Smooth muscle cell (in vitro differentiated cells): ENCODE data around the gene KIAA0232. TPM values are rescaled to one million over a fixed set of nuclear protein-coding genes. Genes with fewer than 3 reads are reported as not detected.

Experiments used
- DNase-seq: peaks from one replicate; lab custom pipeline; 2025; ENCODE audit not compliant: unreplicated experiment; lab: John Stamatoyannopoulos, UW
- H2AFZ ChIP-seq: fragments of 200-600 bp; sonication (generic); 2 replicates; pipeline ENCODE4 v1.6.0; 2016; ENCODE audit warnings: antibody characterized with exemption, low read depth, mild to moderate bottlenecking
- H3F3A ChIP-seq: fragments of 200-600 bp; sonication (generic); 2 replicates; pipeline ENCODE4 v1.6.0; 2017; ENCODE audit warnings: antibody characterized with exemption, low read depth
- H3K27ac ChIP-seq: fragments of 200-600 bp; sonication (generic); 2 replicates; pipeline ENCODE4 v1.5.1; 2016; ENCODE audit warnings: low read depth, mild to moderate bottlenecking
- H3K27me3 ChIP-seq: fragments of 200-600 bp; sonication (generic); 2 replicates; pipeline ENCODE4 v1.6.1; 2016; ENCODE audit warnings: low read depth, mild to moderate bottlenecking
- H3K36me3 ChIP-seq: fragments of 200-600 bp; sonication (generic); 2 replicates; pipeline ENCODE4 v1.5.1; 2016; ENCODE audit warnings: low read depth
- H3K4me1 ChIP-seq: fragments of 200-600 bp; sonication (generic); 2 replicates; pipeline ENCODE4 v1.5.1; 2016; ENCODE audit warnings: low read depth
- H3K4me2 ChIP-seq: fragments of 200-600 bp; sonication (generic); 2 replicates; pipeline ENCODE4 v1.6.0; 2016; ENCODE audit warnings: mild to moderate bottlenecking
- H3K4me3 ChIP-seq: fragments of 200-600 bp; sonication (generic); 2 replicates; pipeline ENCODE4 v1.5.1; 2016; ENCODE audit warnings: mild to moderate bottlenecking
- H3K79me2 ChIP-seq: fragments of 200-600 bp; sonication (generic); 2 replicates; pipeline ENCODE4 v1.6.0; 2016; ENCODE audit warnings: low read depth, mild to moderate bottlenecking
- H3K9ac ChIP-seq: fragments of 200-600 bp; sonication (generic); 2 replicates; pipeline ENCODE4 v1.6.0; 2016; ENCODE audit warnings: low read depth
- H3K9me3 ChIP-seq: fragments of 200-600 bp; sonication (generic); replicated peaks from 2 replicates; pipeline ENCODE4 v1.5.1; 2016; ENCODE audit warnings: low read depth
- H4K20me1 ChIP-seq: fragments of 200-600 bp; sonication (generic); 2 replicates; pipeline ENCODE4 v1.6.0; 2016; ENCODE audit warnings: low read depth
- WGBS: methylation state at CpG from one replicate; pipeline ENCODE4 v1.1.7; 2016; ENCODE audit warnings: low lambda C conversion rate; 5-methylcytosine and 5-hydroxymethylcytosine counted together
- polyA plus RNA-seq: library from polyadenylated mRNA; unstranded; fragments of >200 nt; fragmentation: Nextera tagmentation; extraction: Ambion mirVana; gene quantifications from 2 replicates; pipeline ENCODE4 v1.2.1, GENCODE V29; 2016
- total RNA-seq: library from RNA; depleted of rRNA; stranded (reverse); fragments of >200 nt; gene quantifications from 2 replicates; pipeline ENCODE4 v1.2.3, GENCODE V29; 2014
- TF ChIP-seq, protein P1 (sequence below): fragments of 200-600 bp; sonication (generic); IDR thresholded peaks from 2 replicates; pipeline ENCODE4 v1.5.1; 2017; ENCODE audit warnings: borderline replicate concordance, mild to moderate bottlenecking, antibody characterized with exemption; ENCODE audit not compliant: insufficient read depth, poor library complexity, severe bottlenecking

KIAA0232 gene
- total and polyA plus RNA-seq, 2 experiments from 2014 or later, result 8.4 to 16.6 TPM

DNA sequence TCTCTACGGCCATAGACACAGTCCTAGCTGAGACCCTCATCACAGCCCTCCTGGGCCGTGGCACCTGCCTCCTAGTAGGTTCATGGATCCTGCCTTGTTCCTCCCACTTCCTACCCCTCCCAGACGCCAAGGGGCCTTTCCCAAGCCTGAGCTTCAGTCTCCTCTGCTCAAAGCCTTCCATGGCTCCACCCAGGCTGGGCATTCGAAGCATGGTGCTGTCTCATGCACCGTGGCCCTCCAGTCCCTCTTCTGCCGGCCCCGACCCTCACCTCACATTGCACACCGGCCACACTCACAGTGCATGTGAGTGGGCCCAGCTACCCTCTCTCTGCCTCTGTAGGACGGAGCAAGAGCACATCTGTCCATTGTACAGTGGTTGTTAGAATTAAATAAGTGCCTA is 21.7 kb upstream of the KIAA0232 start:
- no peak overlapping the region for H3K9ac ChIP-seq
- no peaks in the 10 kb centered on the region for H3K36me3 ChIP-seq
- WGBS, result 95% methylated on average over 9 of the region's 9 CpGs
- no peak overlapping the region for H3K4me2 ChIP-seq
- H4K20me1 ChIP-seq, result no peaks in the 10 kb centered on the region
- H3K4me1 ChIP-seq, result no peaks in the 10 kb centered on the region
- H3F3A ChIP-seq, result no peaks in the 10 kb centered on the region
- H3K4me3 ChIP-seq, result no peak overlapping the region
- H3K9me3 ChIP-seq, result no peaks in the 10 kb centered on the region
- DNase-seq, result no peak
- no peaks in the 10 kb centered on the region for H3K79me2 ChIP-seq
- TF ChIP-seq, protein P1, sequence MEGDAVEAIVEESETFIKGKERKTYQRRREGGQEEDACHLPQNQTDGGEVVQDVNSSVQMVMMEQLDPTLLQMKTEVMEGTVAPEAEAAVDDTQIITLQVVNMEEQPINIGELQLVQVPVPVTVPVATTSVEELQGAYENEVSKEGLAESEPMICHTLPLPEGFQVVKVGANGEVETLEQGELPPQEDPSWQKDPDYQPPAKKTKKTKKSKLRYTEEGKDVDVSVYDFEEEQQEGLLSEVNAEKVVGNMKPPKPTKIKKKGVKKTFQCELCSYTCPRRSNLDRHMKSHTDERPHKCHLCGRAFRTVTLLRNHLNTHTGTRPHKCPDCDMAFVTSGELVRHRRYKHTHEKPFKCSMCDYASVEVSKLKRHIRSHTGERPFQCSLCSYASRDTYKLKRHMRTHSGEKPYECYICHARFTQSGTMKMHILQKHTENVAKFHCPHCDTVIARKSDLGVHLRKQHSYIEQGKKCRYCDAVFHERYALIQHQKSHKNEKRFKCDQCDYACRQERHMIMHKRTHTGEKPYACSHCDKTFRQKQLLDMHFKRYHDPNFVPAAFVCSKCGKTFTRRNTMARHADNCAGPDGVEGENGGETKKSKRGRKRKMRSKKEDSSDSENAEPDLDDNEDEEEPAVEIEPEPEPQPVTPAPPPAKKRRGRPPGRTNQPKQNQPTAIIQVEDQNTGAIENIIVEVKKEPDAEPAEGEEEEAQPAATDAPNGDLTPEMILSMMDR, result no peak
- H3K27ac ChIP-seq, result no peak overlapping the region
- H2AFZ ChIP-seq, result no peak overlapping the region
- H3K27me3 ChIP-seq, result no peaks in the 10 kb centered on the region

DNA sequence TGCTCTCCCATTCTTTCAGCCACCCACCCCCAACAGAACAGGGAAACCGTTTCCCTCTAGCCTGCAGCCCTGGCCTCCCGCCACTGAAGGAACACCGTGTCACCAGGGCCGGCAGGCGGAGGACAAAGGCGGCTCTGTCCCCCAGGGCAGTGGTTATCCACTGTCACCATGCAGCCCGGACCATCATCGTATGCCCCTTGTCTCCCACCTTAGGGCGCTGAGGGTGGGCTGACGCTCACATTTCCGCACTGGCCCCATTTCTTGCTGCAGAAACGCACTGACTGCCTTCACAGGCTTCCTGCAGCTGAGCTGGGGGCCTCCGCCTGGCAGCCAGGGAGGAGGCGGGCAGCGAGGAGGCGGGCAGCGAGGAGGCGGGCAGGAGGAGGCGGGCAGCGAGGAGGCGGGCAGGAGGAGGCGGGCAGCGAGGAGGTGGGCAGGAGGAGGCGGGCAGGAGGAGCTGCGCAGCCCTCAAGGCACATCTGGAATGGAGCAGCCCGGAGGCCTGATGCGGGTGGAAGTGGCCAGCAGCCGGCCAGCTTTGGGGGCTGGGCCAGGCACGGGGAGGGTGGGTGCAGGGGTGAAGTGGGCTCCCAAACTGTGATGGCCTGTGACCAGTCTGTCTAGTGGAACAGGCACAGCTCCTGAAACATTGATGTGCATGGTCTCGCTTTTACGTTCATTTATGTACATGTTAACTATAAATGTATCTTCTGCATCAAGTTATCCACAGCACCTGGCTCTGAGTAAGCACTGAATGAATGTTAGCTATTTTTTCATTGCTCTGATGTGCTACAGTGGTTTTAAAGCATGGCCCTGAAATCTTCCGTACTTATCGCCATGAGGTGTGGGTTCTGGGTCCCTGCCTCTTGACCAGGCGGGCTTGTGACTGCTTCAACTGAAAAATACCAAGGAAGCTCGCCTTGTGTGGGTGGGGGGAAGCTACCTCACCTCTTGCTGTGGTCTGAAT is 20.6 kb upstream of the KIAA0232 start:
- no peaks in the 10 kb centered on the region for H3K27me3 ChIP-seq
- no peak overlapping the region for H2AFZ ChIP-seq
- H3K79me2 ChIP-seq, result no peaks in the 10 kb centered on the region
- H3K9ac ChIP-seq, result no peak overlapping the region
- no peaks in the 10 kb centered on the region for H3F3A ChIP-seq
- H3K4me2 ChIP-seq, result no peak overlapping the region
- TF ChIP-seq, protein P1, result no peak
- 81% methylated on average over 28 of the region's 35 CpGs for WGBS
- DNase-seq, result no peak
- no peak overlapping the region for H3K27ac ChIP-seq
- H3K36me3 ChIP-seq, result no peaks in the 10 kb centered on the region
- no peaks in the 10 kb centered on the region for H4K20me1 ChIP-seq
- H3K9me3 ChIP-seq, result no peaks in the 10 kb centered on the region
- H3K4me1 ChIP-seq, result no peaks in the 10 kb centered on the region
- no peak overlapping the region for H3K4me3 ChIP-seq

DNA sequence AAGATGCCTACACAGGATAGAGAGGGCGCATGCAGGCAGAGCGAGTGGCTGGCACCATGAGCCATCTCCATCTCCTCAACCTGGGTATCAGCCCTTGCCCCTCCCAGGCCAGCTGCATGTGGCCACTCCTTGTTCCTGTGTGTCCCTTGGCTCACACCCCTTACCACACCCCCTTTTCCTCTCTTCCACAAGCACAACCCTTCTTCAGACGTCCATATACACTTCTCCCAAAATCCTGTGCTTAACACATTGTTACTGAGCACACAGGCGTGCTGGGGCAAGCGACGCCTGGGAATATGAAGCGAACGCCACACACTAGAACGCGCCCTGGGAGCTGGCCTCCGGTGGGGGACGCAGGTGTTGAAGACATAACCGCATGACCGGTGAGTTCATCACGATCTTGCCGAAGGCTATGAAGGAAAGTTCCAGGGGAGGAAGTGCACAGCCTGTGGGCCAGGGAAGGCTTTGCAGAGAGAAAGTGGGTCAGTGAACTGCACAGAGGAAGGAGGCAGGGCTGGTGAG is 19.1 kb upstream of the KIAA0232 start:
- Histone ChIP-seq H3K9me3 (no peaks in the 10 kb centered on the region), H3K79me2 (no peaks in the 10 kb centered on the region), H2AFZ (no peak overlapping the region), H3K4me3 (no peak overlapping the region), H3F3A (no peaks in the 10 kb centered on the region), H3K4me2 (no peak overlapping the region), H3K27ac (no peak overlapping the region), H4K20me1 (no peaks in the 10 kb centered on the region), H3K9ac (no peak overlapping the region), H3K4me1 (no peaks in the 10 kb centered on the region), H3K36me3 (no peaks in the 10 kb centered on the region), H3K27me3 (no peaks in the 10 kb centered on the region)
- no peak for DNase-seq
- whole genome bisulfite sequencing, result 80% methylated on average over 16 of the region's 16 CpGs
- TF ChIP-seq, protein P1, result no peak
